GM20000 (cell line): ENCODE data around the gene PDCD10.

Experiments used
- DNase-seq: peaks from one replicate; pipeline ENCODE4 v3.0.0; 2012; ENCODE audit warnings: low spot score
- CTCF ChIP-seq: IDR thresholded peaks from 2 replicates; pipeline ENCODE4 v1.5.1; 2012; ENCODE audit warnings: mild to moderate bottlenecking, control low read depth; ENCODE audit errors: extremely low read depth, missing control alignments

PDCD10 gene

GRCh38 chr3:167723025-167723512, 11.6 kb downstream of the PDCD10 start:
- TF ChIP-seq CTCF, result no peak
- no peak for DNase-seq

GRCh38 chr3:167718582-167718981, 16.1 kb downstream of the PDCD10 start:
- no peak for DNase-seq
- no peak for TF ChIP-seq CTCF

GRCh38 chr3:167716920-167717319, 17.8 kb downstream of the PDCD10 start:
- DNase-seq, result no peak
- no peak for TF ChIP-seq CTCF

GRCh38 chr3:167714871-167715270, 19.8 kb downstream of the PDCD10 start:
- no peak for DNase-seq
- TF ChIP-seq CTCF, result no peak

- no peak for DNase-seq
- no peak for TF ChIP-seq CTCF
Measured at GRCh38 chr3:167712445-167712844, 22.2 kb downstream of the PDCD10 start.

- TF ChIP-seq CTCF, result no peak
Measured at GRCh38 chr3:167711439-167711838, 23.3 kb downstream of the PDCD10 start.

GRCh38 chr3:167710552-167710951, 24.1 kb downstream of the PDCD10 start:
- no peak for TF ChIP-seq CTCF
- no peak for DNase-seq

More at GRCh38 chr3:167711439-167711838, 23.3 kb downstream of the PDCD10 start:
- no peak for DNase-seq
